ENCODE results near the gene ZAP70. TPM values are rescaled to one million over a fixed set of nuclear protein-coding genes. Genes with fewer than 3 reads are reported as not detected.

ZAP70 gene
- polyA plus RNA-seq (2013, experiment 1 of 2), result 0.46 TPM
- polyA plus RNA-seq (2013, experiment 2 of 2), result 0.63 TPM

DNA sequence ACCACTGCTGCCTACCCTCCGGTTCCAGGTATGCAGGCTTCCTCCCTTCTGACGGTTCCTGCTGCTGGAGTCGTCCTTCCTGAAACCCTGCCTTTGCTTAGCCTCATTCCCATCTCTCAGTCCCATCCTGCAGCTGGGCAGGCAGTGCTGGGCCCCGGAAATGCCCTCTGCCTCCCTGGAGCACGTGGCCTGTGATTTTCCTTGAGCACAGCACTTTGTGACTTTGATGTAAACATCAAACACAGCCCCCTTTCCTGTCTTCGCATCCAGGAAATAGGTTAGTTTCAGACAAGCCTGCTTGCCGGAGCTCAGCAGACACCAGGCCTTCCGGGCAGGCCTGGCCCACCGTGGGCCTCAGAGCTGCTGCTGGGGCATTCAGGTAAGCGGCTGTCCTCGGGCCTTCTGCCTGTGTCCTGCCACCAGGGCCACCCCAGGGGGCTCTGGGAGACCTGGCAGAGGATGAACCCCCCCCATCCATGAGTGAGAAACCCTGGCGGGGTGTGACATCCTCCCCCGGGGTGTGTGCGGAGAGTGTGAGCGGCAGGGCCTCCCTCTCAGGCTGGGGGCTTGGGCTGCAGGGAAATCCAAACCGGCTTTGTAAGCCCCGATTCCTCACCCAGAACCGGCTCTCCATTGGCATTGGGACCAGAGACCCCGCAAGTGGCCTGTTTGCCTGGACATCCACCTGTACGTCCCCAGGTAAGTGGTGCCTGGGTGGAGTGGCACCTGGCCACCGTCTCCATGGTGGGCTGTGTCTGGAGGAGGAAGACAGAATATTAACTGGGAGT is at the start of gene ZAP70:
TSS of gene ZAP70 (plus strand) at position 281 of the 788 bp plus-strand sequence. CDS start 10,461 bp downstream, outside the sequence.
- H3K27ac ChIP-seq (ENCODE audit: low read depth, low read length), result peak within 1 kb of the TSS; percentile 81
- WGBS (ENCODE audit: extremely low coverage, insufficient coverage, low lambda C conversion rate), result no CpG with 5 or more reads among the region's 21 CpGs

DNA sequence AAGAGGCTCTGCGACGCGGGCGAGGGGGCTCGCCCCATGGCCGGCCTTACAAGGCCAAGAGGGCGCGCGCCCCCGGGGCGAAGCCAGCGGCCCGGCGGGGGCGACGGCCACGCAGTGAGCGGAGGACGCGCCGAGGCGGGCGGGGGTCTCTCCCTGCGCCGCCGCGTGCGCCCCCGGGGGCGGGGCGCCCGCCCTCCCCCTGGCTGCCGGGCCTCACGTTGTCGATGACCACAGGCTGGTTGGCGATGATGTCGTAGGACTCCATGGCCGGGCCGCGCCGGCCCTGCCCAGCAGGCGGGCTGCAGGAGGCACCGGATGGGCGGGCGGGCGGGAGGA is 49.8 kb upstream of the ZAP70 start:
- Histone ChIP-seq H3K27me3 (ENCODE audit: insufficient read depth, low read length, poor library complexity) (no peaks in the 10 kb centered on the region), H3K79me2 (ENCODE audit: control insufficient read depth, insufficient read depth, low read length) (peaks cover 14% of the 10 kb centered on the region), H2BK15ac (replicated peaks; ENCODE audit: low read depth) (no peak overlapping the region), H3K4me1 (ENCODE audit: control insufficient read depth, low read depth, low read length) (peaks cover 10% of the 10 kb centered on the region), H3K23ac (ENCODE audit: low read length) (no peak overlapping the region), H2AK5ac (ENCODE audit: low read length) (no peak overlapping the region), H3K4me2 (ENCODE audit: low read length) (peak overlapping the region; percentile 25), H2BK5ac (ENCODE audit: low read length) (peak overlapping the region; percentile 59), H3K56ac (ENCODE audit: low read length) (peak overlapping the region; percentile 98), H3K18ac (ENCODE audit: low read length) (peak overlapping the region; percentile 97), H2BK120ac (ENCODE audit: low read depth, low read length) (peak overlapping the region; percentile 77), H3K4ac (ENCODE audit: low read depth, low read length) (peak overlapping the region; percentile 58), H3K9ac (ENCODE audit: low read length) (peak overlapping the region; percentile 97), H3K4me3 (ENCODE audit: low read length) (peak overlapping the region; percentile 84), H3K27ac (ENCODE audit: low read depth, low read length) (peak overlapping the region; percentile 96), H4K8ac (ENCODE audit: low read depth, low read length) (no peak overlapping the region), H3K36me3 (ENCODE audit: control insufficient read depth, insufficient read depth, low read length) (peaks cover 2% of the 10 kb centered on the region), H3K79me1 (ENCODE audit: low read length) (peaks cover 17% of the 10 kb centered on the region), H4K5ac (ENCODE audit: low read length) (no peak overlapping the region)
- no CpG with 5 or more reads among the region's 46 CpGs for WGBS (ENCODE audit: extremely low coverage, insufficient coverage, low lambda C conversion rate)
- no peak for DNase-seq

More for the DNA sequence above, at the start of gene ZAP70:
- Histone ChIP-seq H2AK5ac (ENCODE audit: low read length) (peak within 1 kb of the TSS; percentile 99), H3K4me3 (ENCODE audit: low read length) (no peak within 1 kb of the TSS), H3K4me1 (ENCODE audit: control insufficient read depth, low read depth, low read length) (peaks cover 12% of the 10 kb centered on the region), H3K9ac (ENCODE audit: low read length) (peak within 1 kb of the TSS; percentile 48), H3K18ac (ENCODE audit: low read length) (peak within 1 kb of the TSS; percentile 92), H3K27me3 (ENCODE audit: insufficient read depth, low read length, poor library complexity) (no peaks in the 10 kb centered on the region), H2BK15ac (replicated peaks; ENCODE audit: low read depth) (no peak within 1 kb of the TSS), H2BK120ac (ENCODE audit: low read depth, low read length) (peak within 1 kb of the TSS; percentile 93), H3K79me2 (ENCODE audit: control insufficient read depth, insufficient read depth, low read length) (no peaks in the 10 kb centered on the region), H3K23ac (ENCODE audit: low read length) (peak within 1 kb of the TSS; percentile 83), H4K8ac (ENCODE audit: low read depth, low read length) (no peak within 1 kb of the TSS), H3K79me1 (ENCODE audit: low read length) (no peaks in the 10 kb centered on the region), H3K4me2 (ENCODE audit: low read length) (no peak within 1 kb of the TSS), H3K36me3 (ENCODE audit: control insufficient read depth, insufficient read depth, low read length) (no peaks in the 10 kb centered on the region), H2BK5ac (ENCODE audit: low read length) (peak within 1 kb of the TSS; percentile 98), H3K56ac (ENCODE audit: low read length) (peak within 1 kb of the TSS; percentile 86), H3K4ac (ENCODE audit: low read depth, low read length) (peak within 1 kb of the TSS; percentile 96), H4K5ac (ENCODE audit: low read length) (no peak within 1 kb of the TSS)
- no peak for DNase-seq

DNA sequence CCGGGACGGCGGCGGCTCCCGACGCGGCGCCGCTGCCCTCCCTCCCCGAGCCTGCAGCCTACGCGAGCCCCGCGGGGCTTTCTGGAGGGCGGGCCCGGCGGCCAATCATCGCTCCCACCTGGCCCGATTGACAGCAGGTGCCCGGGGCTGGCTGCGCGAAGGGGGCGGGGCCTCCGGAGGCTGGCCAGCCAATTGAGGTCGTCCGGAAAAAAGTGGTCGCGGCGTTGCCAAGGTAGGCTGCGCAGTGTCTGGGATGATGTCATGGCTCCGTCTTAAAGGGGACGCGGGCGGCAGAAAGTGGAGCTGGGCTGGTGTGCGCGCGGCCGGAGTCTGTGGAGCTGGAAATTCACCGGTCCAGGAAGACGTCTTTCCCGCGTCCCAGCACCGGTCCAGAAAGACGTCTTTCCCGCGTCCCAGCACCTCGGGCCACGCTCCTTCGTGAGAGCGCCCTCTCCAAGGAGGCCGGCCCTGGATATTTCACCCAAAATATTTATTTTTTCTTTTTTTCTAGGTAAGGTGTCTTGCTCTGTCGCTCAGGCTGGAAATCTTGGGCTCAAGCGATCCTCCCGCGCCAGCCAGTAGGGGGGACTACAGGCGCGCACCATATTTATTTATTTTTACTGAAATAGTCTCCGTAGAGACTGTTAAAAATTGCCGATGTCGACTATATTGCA is 49.3 kb upstream of the ZAP70 start, which contains the start of gene ACTR1B:
TSS of gene ACTR1B (minus strand) at position 83 of the 674 bp plus-strand sequence. CDS start 154 bp downstream, outside the sequence.
- H3K79me1 ChIP-seq (ENCODE audit: low read length), result peaks cover 17% of the 10 kb centered on the region
- peaks cover 14% of the 10 kb centered on the region for H3K79me2 ChIP-seq (ENCODE audit: control insufficient read depth, insufficient read depth, low read length)
- peak within 1 kb of the TSS; percentile 97 for H3K9ac ChIP-seq (ENCODE audit: low read length)
- H3K18ac ChIP-seq (ENCODE audit: low read length), result peak within 1 kb of the TSS; percentile 97
- H3K4me3 ChIP-seq (ENCODE audit: low read length), result peak within 1 kb of the TSS; percentile 84
- no peak within 1 kb of the TSS for H4K5ac ChIP-seq (ENCODE audit: low read length)
- H2BK15ac ChIP-seq (replicated peaks; ENCODE audit: low read depth), result no peak within 1 kb of the TSS
- H2AK5ac ChIP-seq (ENCODE audit: low read length), result peak within 1 kb of the TSS; percentile 85
- H3K27me3 ChIP-seq (ENCODE audit: insufficient read depth, low read length, poor library complexity), result no peaks in the 10 kb centered on the region
- peak within 1 kb of the TSS; percentile 70 for H2BK5ac ChIP-seq (ENCODE audit: low read length)
- peak within 1 kb of the TSS; percentile 77 for H2BK120ac ChIP-seq (ENCODE audit: low read depth, low read length)
- H3K4me1 ChIP-seq (ENCODE audit: control insufficient read depth, low read depth, low read length), result peaks cover 10% of the 10 kb centered on the region
- H3K23ac ChIP-seq (ENCODE audit: low read length), result peak within 1 kb of the TSS; percentile 68
- H3K36me3 ChIP-seq (ENCODE audit: control insufficient read depth, insufficient read depth, low read length), result peaks cover 2% of the 10 kb centered on the region
- H4K8ac ChIP-seq (ENCODE audit: low read depth, low read length), result no peak within 1 kb of the TSS
- H3K4me2 ChIP-seq (ENCODE audit: low read length), result peak within 1 kb of the TSS; percentile 94
- peak within 1 kb of the TSS; percentile 96 for H3K27ac ChIP-seq (ENCODE audit: low read depth, low read length)
- peak; percentile 99 for DNase-seq
- WGBS (ENCODE audit: extremely low coverage, insufficient coverage, low lambda C conversion rate), result no CpG with 5 or more reads among the region's 60 CpGs
- H3K4ac ChIP-seq (ENCODE audit: low read depth, low read length), result peak within 1 kb of the TSS; percentile 83
- H3K56ac ChIP-seq (ENCODE audit: low read length), result peak within 1 kb of the TSS; percentile 98

DNA sequence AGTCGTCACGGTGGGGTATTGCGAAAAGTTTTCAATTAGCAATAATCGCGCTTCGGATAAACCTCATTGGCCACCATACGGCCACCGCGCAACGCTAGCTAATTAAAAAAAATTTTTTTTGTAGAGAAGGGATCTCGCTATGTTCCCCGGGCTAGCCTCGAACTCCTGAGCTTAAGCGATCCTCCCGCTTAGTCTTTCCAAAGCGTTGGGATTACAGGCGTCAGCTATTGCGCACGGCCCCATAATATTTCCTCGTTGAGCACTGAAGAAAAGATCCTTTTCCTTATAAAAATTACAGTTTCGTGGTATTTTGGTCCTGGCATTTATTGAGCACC is 48.8 kb upstream of the ZAP70 start:
- H2AK5ac ChIP-seq (ENCODE audit: low read length), result no peak overlapping the region
- H3K36me3 ChIP-seq (ENCODE audit: control insufficient read depth, insufficient read depth, low read length), result no peaks in the 10 kb centered on the region
- no peak overlapping the region for H2BK120ac ChIP-seq (ENCODE audit: low read depth, low read length)

DNA sequence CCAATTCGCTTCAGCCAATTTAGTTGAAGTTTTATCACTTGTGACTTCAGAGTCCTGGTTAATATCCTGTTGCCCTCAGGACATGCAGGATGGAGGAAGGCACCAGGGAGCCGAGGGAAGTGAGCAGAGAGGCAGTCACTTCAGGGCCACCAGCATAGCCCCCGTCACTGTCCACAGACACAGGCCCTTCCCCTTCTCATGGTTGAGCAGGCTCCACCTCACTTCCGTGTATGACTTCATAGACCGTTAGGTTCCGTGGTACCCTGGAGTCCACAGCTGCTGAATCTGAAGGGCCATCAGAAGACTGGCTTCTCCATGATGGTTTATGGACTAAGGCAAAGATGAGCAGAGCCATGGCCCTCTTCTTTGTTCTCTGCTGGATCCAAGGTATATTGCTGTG is 43.9 kb upstream of the ZAP70 start, which contains the start of gene C2orf92:
TSS of gene C2orf92 (plus strand) at position 266 of the 400 bp plus-strand sequence. CDS start at position 342, 76 bp downstream.
- Histone ChIP-seq H3K4me1 (ENCODE audit: control insufficient read depth, low read depth, low read length) (peaks cover 3% of the 10 kb centered on the region), H3K4me2 (ENCODE audit: low read length) (no peak within 1 kb of the TSS), H3K56ac (ENCODE audit: low read length) (no peak within 1 kb of the TSS), H2BK5ac (ENCODE audit: low read length) (no peak within 1 kb of the TSS), H3K27ac (ENCODE audit: low read depth, low read length) (no peak within 1 kb of the TSS), H4K8ac (ENCODE audit: low read depth, low read length) (no peak within 1 kb of the TSS), H2AK5ac (ENCODE audit: low read length) (no peak within 1 kb of the TSS), H3K4ac (ENCODE audit: low read depth, low read length) (no peak within 1 kb of the TSS), H2BK15ac (replicated peaks; ENCODE audit: low read depth) (no peak within 1 kb of the TSS), H3K36me3 (ENCODE audit: control insufficient read depth, insufficient read depth, low read length) (no peaks in the 10 kb centered on the region), H3K9ac (ENCODE audit: low read length) (no peak within 1 kb of the TSS), H4K5ac (ENCODE audit: low read length) (no peak within 1 kb of the TSS), H3K79me1 (ENCODE audit: low read length) (no peaks in the 10 kb centered on the region), H3K79me2 (ENCODE audit: control insufficient read depth, insufficient read depth, low read length) (no peaks in the 10 kb centered on the region), H3K23ac (ENCODE audit: low read length) (no peak within 1 kb of the TSS), H3K27me3 (ENCODE audit: insufficient read depth, low read length, poor library complexity) (no peaks in the 10 kb centered on the region), H3K4me3 (ENCODE audit: low read length) (no peak within 1 kb of the TSS), H2BK120ac (ENCODE audit: low read depth, low read length) (no peak within 1 kb of the TSS), H3K18ac (ENCODE audit: low read length) (no peak within 1 kb of the TSS)
- DNase-seq, result no peak
- no CpG with 5 or more reads among the region's 6 CpGs for WGBS (ENCODE audit: extremely low coverage, insufficient coverage, low lambda C conversion rate)

More for the DNA sequence above, 48.8 kb upstream of the ZAP70 start:
- H3K4me3 ChIP-seq (ENCODE audit: low read length), result peak overlapping the region; percentile 70
- no peak overlapping the region for H3K23ac ChIP-seq (ENCODE audit: low read length)
- H3K4me2 ChIP-seq (ENCODE audit: low read length), result peak overlapping the region; percentile 30
- H3K4me1 ChIP-seq (ENCODE audit: control insufficient read depth, low read depth, low read length), result peaks cover 10% of the 10 kb centered on the region
- H3K9ac ChIP-seq (ENCODE audit: low read length), result peak overlapping the region; percentile 69
- H2BK5ac ChIP-seq (ENCODE audit: low read length), result no peak overlapping the region
- peaks cover 17% of the 10 kb centered on the region for H3K79me1 ChIP-seq (ENCODE audit: low read length)
- WGBS (ENCODE audit: extremely low coverage, insufficient coverage, low lambda C conversion rate), result no CpG with 5 or more reads among the region's 21 CpGs
- H2BK15ac ChIP-seq (replicated peaks; ENCODE audit: low read depth), result no peak overlapping the region
- H3K27ac ChIP-seq (ENCODE audit: low read depth, low read length), result peak overlapping the region; percentile 82
- no peak overlapping the region for H3K4ac ChIP-seq (ENCODE audit: low read depth, low read length)
- H4K8ac ChIP-seq (ENCODE audit: low read depth, low read length), result no peak overlapping the region
- H3K18ac ChIP-seq (ENCODE audit: low read length), result peak overlapping the region; percentile 89
- DNase-seq, result peak; percentile 51
- H4K5ac ChIP-seq (ENCODE audit: low read length), result no peak overlapping the region
- peaks cover 14% of the 10 kb centered on the region for H3K79me2 ChIP-seq (ENCODE audit: control insufficient read depth, insufficient read depth, low read length)
- H3K56ac ChIP-seq (ENCODE audit: low read length), result peak overlapping the region; percentile 79
- H3K27me3 ChIP-seq (ENCODE audit: insufficient read depth, low read length, poor library complexity), result no peaks in the 10 kb centered on the region

All from mesendoderm (in vitro differentiated cells).